ENCODE data around the gene TMEM97. TPM values are rescaled to one million over a fixed set of nuclear protein-coding genes. Genes with fewer than 3 reads are reported as not detected.

TMEM97 gene
- total and polyA plus RNA-seq, 9 of the 15 experiments (the other 6 are each of a cell fraction or from before 2014, with no cell fraction given), result 34.6 to 121 (median 76.0) TPM

DNA sequence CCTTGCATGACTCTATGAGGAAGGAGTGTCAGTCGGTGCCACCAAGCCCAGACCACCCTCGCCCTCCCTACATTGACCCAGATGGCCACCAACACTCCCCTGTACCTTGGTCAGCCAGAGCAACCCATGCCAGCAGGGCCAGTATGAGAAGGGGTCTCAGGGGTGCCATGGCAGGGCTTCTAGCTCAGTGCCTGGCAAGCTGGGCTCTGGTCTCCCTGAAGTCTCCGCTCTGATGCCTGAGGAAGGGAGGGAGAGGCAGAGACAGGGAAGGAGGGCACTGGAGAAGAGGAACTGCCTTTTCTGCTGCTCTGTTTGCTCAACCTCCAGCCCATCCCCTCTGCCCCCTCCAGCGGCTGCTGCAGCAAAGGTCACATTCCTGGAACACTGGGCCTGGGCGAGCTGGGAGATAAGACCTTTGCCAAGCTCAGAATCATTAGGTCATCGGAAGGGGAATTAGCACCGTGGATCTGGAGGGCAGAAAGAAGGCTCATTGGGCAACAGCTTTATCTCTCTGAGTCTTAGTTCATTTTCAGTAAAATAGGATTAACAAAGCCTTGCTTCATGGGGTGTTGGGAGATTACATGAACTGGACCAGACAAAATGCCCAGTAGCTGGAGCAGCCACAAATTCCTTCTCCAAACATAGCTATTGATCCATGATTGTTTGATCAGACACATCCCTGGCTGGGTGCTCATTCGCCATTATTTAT, 51.2 kb downstream of the TMEM97 start, which contains the start of gene VTN (continued):
- TF ChIP-seq, protein P1, sequence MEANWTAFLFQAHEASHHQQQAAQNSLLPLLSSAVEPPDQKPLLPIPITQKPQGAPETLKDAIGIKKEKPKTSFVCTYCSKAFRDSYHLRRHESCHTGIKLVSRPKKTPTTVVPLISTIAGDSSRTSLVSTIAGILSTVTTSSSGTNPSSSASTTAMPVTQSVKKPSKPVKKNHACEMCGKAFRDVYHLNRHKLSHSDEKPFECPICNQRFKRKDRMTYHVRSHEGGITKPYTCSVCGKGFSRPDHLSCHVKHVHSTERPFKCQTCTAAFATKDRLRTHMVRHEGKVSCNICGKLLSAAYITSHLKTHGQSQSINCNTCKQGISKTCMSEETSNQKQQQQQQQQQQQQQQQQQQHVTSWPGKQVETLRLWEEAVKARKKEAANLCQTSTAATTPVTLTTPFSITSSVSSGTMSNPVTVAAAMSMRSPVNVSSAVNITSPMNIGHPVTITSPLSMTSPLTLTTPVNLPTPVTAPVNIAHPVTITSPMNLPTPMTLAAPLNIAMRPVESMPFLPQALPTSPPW (CRISPR knock-in tag; IDR thresholded peaks at IDR 0.05), result peak; percentile 54
- peak; percentile 66; the same call in 1 of the 2 replicates for TF ChIP-seq SOX6 (IDR thresholded peaks at IDR 0.05)
- TF ChIP-seq, protein P2, sequence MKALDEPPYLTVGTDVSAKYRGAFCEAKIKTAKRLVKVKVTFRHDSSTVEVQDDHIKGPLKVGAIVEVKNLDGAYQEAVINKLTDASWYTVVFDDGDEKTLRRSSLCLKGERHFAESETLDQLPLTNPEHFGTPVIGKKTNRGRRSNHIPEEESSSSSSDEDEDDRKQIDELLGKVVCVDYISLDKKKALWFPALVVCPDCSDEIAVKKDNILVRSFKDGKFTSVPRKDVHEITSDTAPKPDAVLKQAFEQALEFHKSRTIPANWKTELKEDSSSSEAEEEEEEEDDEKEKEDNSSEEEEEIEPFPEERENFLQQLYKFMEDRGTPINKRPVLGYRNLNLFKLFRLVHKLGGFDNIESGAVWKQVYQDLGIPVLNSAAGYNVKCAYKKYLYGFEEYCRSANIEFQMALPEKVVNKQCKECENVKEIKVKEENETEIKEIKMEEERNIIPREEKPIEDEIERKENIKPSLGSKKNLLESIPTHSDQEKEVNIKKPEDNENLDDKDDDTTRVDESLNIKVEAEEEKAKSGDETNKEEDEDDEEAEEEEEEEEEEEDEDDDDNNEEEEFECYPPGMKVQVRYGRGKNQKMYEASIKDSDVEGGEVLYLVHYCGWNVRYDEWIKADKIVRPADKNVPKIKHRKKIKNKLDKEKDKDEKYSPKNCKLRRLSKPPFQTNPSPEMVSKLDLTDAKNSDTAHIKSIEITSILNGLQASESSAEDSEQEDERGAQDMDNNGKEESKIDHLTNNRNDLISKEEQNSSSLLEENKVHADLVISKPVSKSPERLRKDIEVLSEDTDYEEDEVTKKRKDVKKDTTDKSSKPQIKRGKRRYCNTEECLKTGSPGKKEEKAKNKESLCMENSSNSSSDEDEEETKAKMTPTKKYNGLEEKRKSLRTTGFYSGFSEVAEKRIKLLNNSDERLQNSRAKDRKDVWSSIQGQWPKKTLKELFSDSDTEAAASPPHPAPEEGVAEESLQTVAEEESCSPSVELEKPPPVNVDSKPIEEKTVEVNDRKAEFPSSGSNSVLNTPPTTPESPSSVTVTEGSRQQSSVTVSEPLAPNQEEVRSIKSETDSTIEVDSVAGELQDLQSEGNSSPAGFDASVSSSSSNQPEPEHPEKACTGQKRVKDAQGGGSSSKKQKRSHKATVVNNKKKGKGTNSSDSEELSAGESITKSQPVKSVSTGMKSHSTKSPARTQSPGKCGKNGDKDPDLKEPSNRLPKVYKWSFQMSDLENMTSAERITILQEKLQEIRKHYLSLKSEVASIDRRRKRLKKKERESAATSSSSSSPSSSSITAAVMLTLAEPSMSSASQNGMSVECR (CRISPR knock-in tag; IDR thresholded peaks at IDR 0.05), result no peak
- TF ChIP-seq TSC22D4 (tag; IDR thresholded peaks at IDR 0.05), result no peak
- TF ChIP-seq XRCC5 (IDR thresholded peaks at IDR 0.05; ENCODE audit: low read depth, low read length), result 0 out of 2 replicates have a peak, but pooled peaks have one; percentile 13
- TF ChIP-seq POU5F1 (IDR thresholded peaks at IDR 0.05; ENCODE audit: borderline replicate concordance, low read depth, low read length, partially characterized antibody), result no peak
- TF ChIP-seq CBX5 (IDR thresholded peaks at IDR 0.05; ENCODE audit: borderline replicate concordance, low read depth), result no peak
- 0 out of 2 replicates have a peak, but pooled peaks have one; percentile 38 for TF ChIP-seq SMARCE1 (IDR thresholded peaks at IDR 0.05)
- TF ChIP-seq, protein P3, sequence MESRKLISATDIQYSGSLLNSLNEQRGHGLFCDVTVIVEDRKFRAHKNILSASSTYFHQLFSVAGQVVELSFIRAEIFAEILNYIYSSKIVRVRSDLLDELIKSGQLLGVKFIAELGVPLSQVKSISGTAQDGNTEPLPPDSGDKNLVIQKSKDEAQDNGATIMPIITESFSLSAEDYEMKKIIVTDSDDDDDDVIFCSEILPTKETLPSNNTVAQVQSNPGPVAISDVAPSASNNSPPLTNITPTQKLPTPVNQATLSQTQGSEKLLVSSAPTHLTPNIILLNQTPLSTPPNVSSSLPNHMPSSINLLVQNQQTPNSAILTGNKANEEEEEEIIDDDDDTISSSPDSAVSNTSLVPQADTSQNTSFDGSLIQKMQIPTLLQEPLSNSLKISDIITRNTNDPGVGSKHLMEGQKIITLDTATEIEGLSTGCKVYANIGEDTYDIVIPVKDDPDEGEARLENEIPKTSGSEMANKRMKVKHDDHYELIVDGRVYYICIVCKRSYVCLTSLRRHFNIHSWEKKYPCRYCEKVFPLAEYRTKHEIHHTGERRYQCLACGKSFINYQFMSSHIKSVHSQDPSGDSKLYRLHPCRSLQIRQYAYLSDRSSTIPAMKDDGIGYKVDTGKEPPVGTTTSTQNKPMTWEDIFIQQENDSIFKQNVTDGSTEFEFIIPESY (CRISPR knock-in tag; IDR thresholded peaks at IDR 0.05), result no peak
- TF ChIP-seq PRMT5 (CRISPR knock-in tag; IDR thresholded peaks at IDR 0.05), result no peak

All from K562 (cell line).